Measurements from ENCODE around the gene CCDC190. TPM values are rescaled to one million over a fixed set of nuclear protein-coding genes. Genes with fewer than 3 reads are reported as not detected.

Gene CCDC190
- total RNA-seq, 4 donors from 2014 or later = not detected

- DNase-seq (ENCODE audit: low spot score) = no peak
- ATAC-seq (ENCODE audit: low FRiP score) = no peak
- TF ChIP-seq CTCF (IDR thresholded peaks at IDR 0.05) = no peak
Measured at GRCh38 chr1:162892906-162893611, 32.1 kb upstream of the CCDC190 start.

- no peak for TF ChIP-seq CTCF (IDR thresholded peaks at IDR 0.05)
- ATAC-seq (ENCODE audit: low FRiP score) (no peak), DNase-seq (ENCODE audit: low spot score) (no peak)
Measured at GRCh38 chr1:162889989-162890388, 29.0 kb upstream of the CCDC190 start.

- DNase-seq (ENCODE audit: low spot score) = no peak
- TF ChIP-seq CTCF (IDR thresholded peaks at IDR 0.05) = no peak
Measured at GRCh38 chr1:162886705-162887104, 25.7 kb upstream of the CCDC190 start.

GRCh38 chr1:162885265-162885664 lies 24.3 kb upstream of the CCDC190 start:
- no peak for DNase-seq (ENCODE audit: low spot score)
- no peak for ATAC-seq (ENCODE audit: low FRiP score)
- TF ChIP-seq CTCF (IDR thresholded peaks at IDR 0.05) = no peak

More at GRCh38 chr1:162886705-162887104, 25.7 kb upstream of the CCDC190 start:
- no peak for ATAC-seq (ENCODE audit: low FRiP score)

- no peak for TF ChIP-seq CTCF (IDR thresholded peaks at IDR 0.05)
- ATAC-seq (ENCODE audit: low FRiP score) (no peak), DNase-seq (ENCODE audit: low spot score) (no peak)
Measured at GRCh38 chr1:162884831-162885230, 23.9 kb upstream of the CCDC190 start.

GRCh38 chr1:162882248-162882674 lies 21.3 kb upstream of the CCDC190 start:
- ATAC-seq (ENCODE audit: low FRiP score) (no peak), DNase-seq (ENCODE audit: low spot score) (no peak)

More at GRCh38 chr1:162882248-162882674, 21.3 kb upstream of the CCDC190 start:
- TF ChIP-seq CTCF (IDR thresholded peaks at IDR 0.05) = no peak
